ENCODE data around the gene SNAPC4.

The SNAPC4 gene

GRCh38 chr9:136400038-136400834, at the start of gene SNAPC4:
Gene SNAPC4, minus strand, starts transcription at chr9:136400170. Its CDS starts 1,742 bp downstream, at chr9:136398428.
- DNase-seq (ENCODE audit: low read depth, low spot score) = no peak

- DNase-seq (ENCODE audit: low read depth, low spot score) = no peak
Measured at GRCh38 chr9:136448655-136449054, 48.7 kb upstream of the SNAPC4 start.

GRCh38 chr9:136447173-136447778, 47.3 kb upstream of the SNAPC4 start:
- DNase-seq (ENCODE audit: low read depth, low spot score) = no peak

- no peak for DNase-seq (ENCODE audit: low read depth, low spot score)
Measured at GRCh38 chr9:136445799-136446198, 45.8 kb upstream of the SNAPC4 start.

- no peak for DNase-seq (ENCODE audit: low read depth, low spot score)
Measured at GRCh38 chr9:136444102-136444501, 44.1 kb upstream of the SNAPC4 start.

- no peak for DNase-seq (ENCODE audit: low read depth, low spot score)
Measured at GRCh38 chr9:136443687-136444086, 43.7 kb upstream of the SNAPC4 start.

- DNase-seq (ENCODE audit: low read depth, low spot score) = no peak
Measured at GRCh38 chr9:136443087-136443486, 43.1 kb upstream of the SNAPC4 start.

- no peak for DNase-seq (ENCODE audit: low read depth, low spot score)
Measured at GRCh38 chr9:136442265-136442664, 42.3 kb upstream of the SNAPC4 start.

- no peak for DNase-seq (ENCODE audit: low read depth, low spot score)
Measured at GRCh38 chr9:136441681-136442245, 41.8 kb upstream of the SNAPC4 start.

GRCh38 chr9:136441191-136441680, 41.3 kb upstream of the SNAPC4 start:
- DNase-seq (ENCODE audit: low read depth, low spot score) = no peak

- no peak for DNase-seq (ENCODE audit: low read depth, low spot score)
Measured at GRCh38 chr9:136439481-136440408, 39.8 kb upstream of the SNAPC4 start, which contains the start of gene INPP5E. Gene INPP5E, minus strand, starts transcription at chr9:136439845. Its CDS starts 426 bp downstream, at chr9:136439419.

- DNase-seq (ENCODE audit: low read depth, low spot score) = no peak
Measured at GRCh38 chr9:136438548-136439480, 38.8 kb upstream of the SNAPC4 start.

- DNase-seq (ENCODE audit: low read depth, low spot score) = no peak
Measured at GRCh38 chr9:136437839-136438547, 38.0 kb upstream of the SNAPC4 start.

- DNase-seq (ENCODE audit: low read depth, low spot score) = no peak
Measured at GRCh38 chr9:136437430-136437829, 37.5 kb upstream of the SNAPC4 start.

GRCh38 chr9:136436055-136436634, 36.2 kb upstream of the SNAPC4 start:
- no peak for DNase-seq (ENCODE audit: low read depth, low spot score)

- no peak for DNase-seq (ENCODE audit: low read depth, low spot score)
Measured at GRCh38 chr9:136434580-136435169, 34.7 kb upstream of the SNAPC4 start.

GRCh38 chr9:136433849-136434579, 34.0 kb upstream of the SNAPC4 start:
- DNase-seq (ENCODE audit: low read depth, low spot score) = no peak

GRCh38 chr9:136433043-136433715, 33.2 kb upstream of the SNAPC4 start:
- no peak for DNase-seq (ENCODE audit: low read depth, low spot score)
